Measurements from ENCODE around the gene C2orf74. TPM values are rescaled to one million over a fixed set of nuclear protein-coding genes. Genes with fewer than 3 reads are reported as not detected.

The C2orf74 gene
- total and polyA plus RNA-seq, 7 donors, result 7.1 to 16.6 (median 13.4) TPM

DNA sequence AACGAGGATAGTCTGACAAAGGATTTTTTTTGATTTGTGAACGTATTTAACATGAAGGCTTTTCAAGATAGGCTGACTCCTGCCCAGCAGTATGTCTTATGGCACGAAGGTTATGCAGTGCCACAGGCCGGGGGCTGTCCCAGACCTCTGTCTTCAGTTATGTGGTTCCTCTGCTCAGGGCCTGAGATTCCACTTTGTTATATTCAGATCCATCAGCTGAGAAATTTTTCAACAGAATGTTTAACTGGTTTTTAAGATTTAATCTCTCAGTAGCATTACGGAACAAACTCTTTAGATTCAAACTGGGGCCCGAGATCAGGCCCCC is 20.0 kb downstream of the C2orf74 start:
- ATAC-seq (no peak), DNase-seq (no peak)
- H3K9me3 ChIP-seq, result no peaks in the 10 kb centered on the region
- no peak overlapping the region for H3K4me3 ChIP-seq
- intact Hi-C loops (cut with DNase I), result loop anchor here in 1 of 2 donors (5.0 kb wide), 1 partner anchor 165 kb away; the partner anchor contains the start of genes PEX13 and PUS10
- H3K27ac ChIP-seq, result no peak overlapping the region
- WGBS, 3 donors, result 78 to 81% (median 80%) methylated on average over 6 of the region's 6 CpGs
- no peaks in the 10 kb centered on the region for H3K27me3 ChIP-seq (ENCODE audit: insufficient read depth in 3 of 3, low read length in 2 of 3)
- TF ChIP-seq, protein P1, sequence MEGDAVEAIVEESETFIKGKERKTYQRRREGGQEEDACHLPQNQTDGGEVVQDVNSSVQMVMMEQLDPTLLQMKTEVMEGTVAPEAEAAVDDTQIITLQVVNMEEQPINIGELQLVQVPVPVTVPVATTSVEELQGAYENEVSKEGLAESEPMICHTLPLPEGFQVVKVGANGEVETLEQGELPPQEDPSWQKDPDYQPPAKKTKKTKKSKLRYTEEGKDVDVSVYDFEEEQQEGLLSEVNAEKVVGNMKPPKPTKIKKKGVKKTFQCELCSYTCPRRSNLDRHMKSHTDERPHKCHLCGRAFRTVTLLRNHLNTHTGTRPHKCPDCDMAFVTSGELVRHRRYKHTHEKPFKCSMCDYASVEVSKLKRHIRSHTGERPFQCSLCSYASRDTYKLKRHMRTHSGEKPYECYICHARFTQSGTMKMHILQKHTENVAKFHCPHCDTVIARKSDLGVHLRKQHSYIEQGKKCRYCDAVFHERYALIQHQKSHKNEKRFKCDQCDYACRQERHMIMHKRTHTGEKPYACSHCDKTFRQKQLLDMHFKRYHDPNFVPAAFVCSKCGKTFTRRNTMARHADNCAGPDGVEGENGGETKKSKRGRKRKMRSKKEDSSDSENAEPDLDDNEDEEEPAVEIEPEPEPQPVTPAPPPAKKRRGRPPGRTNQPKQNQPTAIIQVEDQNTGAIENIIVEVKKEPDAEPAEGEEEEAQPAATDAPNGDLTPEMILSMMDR (IDR thresholded peaks at IDR 0.05), result no peak
- H3K36me3 ChIP-seq (ENCODE audit: insufficient read depth in 1 of 2, low read depth in 1 of 2), result peaks cover 21 to 79% of the 10 kb centered on the region in 2 donors
- H3K4me1 ChIP-seq, result peaks cover 27% of the 10 kb centered on the region

DNA sequence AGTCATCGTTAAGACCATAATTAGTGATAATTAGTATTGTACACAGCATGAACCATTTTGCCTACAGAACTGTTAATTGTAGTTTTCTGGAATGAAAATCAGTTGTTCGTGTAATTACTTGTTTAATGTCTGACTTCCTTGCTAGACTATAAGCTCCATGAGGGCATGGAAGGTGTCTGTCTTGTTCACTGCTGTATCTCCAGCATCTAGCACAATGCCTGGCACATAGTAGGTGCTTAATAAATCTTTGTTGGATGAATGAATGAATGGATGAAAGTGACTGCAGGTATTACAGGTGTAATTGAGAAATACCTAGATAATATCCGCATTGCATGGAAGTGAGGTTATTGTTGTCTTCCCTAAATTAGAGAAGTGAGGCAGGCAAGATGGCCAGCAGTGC is 21.8 kb downstream of the C2orf74 start:
- H3K9me3 ChIP-seq, result no peaks in the 10 kb centered on the region
- peaks cover 30 to 97% of the 10 kb centered on the region in 2 donors for H3K36me3 ChIP-seq (ENCODE audit: insufficient read depth in 1 of 2, low read depth in 1 of 2)
- H3K27ac ChIP-seq, result no peak overlapping the region
- ATAC-seq (no peak), DNase-seq (no peak)
- H3K4me1 ChIP-seq, result peaks cover 20% of the 10 kb centered on the region
- intact Hi-C loops (cut with DNase I), result loop anchor here in 1 of 2 donors (5.0 kb wide), 1 partner anchor 166 kb away; the partner anchor contains the start of genes PEX13 and PUS10
- no peak overlapping the region for H3K4me3 ChIP-seq
- TF ChIP-seq, protein P1 (IDR thresholded peaks at IDR 0.05), result no peak
- no peaks in the 10 kb centered on the region for H3K27me3 ChIP-seq (ENCODE audit: insufficient read depth in 3 of 3, low read length in 2 of 3)
- 93 to 96% (median 96%) methylated on average over 3 of the region's 3 CpGs for WGBS, 3 donors

DNA sequence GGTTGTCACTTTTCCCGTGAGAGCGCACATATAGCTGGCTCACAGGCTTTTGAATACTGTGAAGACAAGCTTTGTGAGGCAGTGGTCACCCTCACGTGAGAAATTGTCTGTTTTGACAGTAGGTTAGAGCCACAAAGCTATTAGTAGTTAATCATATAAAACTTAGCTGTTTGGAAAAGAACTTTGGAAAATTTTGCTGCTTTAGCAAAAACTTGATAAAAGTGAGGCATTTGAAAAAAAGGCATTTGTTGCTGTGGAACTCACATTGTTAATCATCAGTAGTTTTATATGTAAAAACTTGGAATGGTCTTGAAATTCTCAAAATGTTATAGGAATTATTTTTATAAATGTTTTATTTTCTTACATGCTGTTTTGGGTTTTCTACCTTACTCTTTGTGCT is 22.3 kb downstream of the C2orf74 start:
- Histone ChIP-seq H3K36me3 (ENCODE audit: insufficient read depth in 1 of 2, low read depth in 1 of 2) (peaks cover 30 to 99% of the 10 kb centered on the region in 2 donors), H3K9me3 (no peaks in the 10 kb centered on the region), H3K27me3 (ENCODE audit: insufficient read depth in 3 of 3, low read length in 2 of 3) (no peaks in the 10 kb centered on the region), H3K27ac (no peak overlapping the region), H3K4me1 (peaks cover 15% of the 10 kb centered on the region), H3K4me3 (no peak overlapping the region)
- 88 to 93% (median 90%) methylated on average over 3 of the region's 3 CpGs for WGBS, 3 donors
- DNase-seq, result no peak
- ATAC-seq, result no peak
- intact Hi-C loops (cut with DNase I), result loop anchor here in 1 of 2 donors (5.0 kb wide), 1 partner anchor 167 kb away; the partner anchor contains the start of genes PEX13 and PUS10
- TF ChIP-seq, protein P1 (IDR thresholded peaks at IDR 0.05), result no peak

DNA sequence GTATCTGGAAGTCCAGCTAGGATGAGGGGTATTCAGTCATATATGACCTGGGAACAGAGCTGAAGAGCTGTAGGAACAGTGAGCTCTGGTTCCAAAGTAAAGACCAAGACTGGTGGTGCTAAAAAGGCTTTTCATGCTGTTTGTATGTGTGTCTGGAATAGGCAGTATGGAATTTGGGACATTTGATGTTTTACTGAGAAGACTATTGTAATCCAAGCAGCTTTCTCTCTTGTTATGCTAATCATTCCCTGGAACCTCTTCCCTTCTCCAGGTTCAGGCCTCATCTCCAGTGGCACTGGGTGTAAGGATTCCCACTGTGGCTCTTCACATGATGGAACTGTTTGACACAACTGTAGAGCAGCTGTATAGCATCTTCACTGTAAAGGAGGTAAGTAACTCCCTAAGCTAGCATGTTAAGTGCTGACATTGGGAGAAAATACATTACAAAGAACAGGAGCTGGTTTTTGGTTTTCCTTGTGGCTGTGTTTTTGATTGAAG is 23.3 kb downstream of the C2orf74 start:
- peaks cover 5% of the 10 kb centered on the region for H3K4me1 ChIP-seq
- H3K27ac ChIP-seq, result no peak overlapping the region
- no peak overlapping the region for H3K4me3 ChIP-seq
- TF ChIP-seq, protein P1 (IDR thresholded peaks at IDR 0.05), result no peak
- H3K36me3 ChIP-seq (ENCODE audit: insufficient read depth in 1 of 2, low read depth in 1 of 2), result peaks cover 28 to 100% of the 10 kb centered on the region in 2 donors
- ATAC-seq (no peak), DNase-seq (no peak)
- intact Hi-C loops (cut with DNase I), result no loop called here
- no peaks in the 10 kb centered on the region for H3K9me3 ChIP-seq
- no peaks in the 10 kb centered on the region for H3K27me3 ChIP-seq (ENCODE audit: insufficient read depth in 3 of 3, low read length in 2 of 3)

DNA sequence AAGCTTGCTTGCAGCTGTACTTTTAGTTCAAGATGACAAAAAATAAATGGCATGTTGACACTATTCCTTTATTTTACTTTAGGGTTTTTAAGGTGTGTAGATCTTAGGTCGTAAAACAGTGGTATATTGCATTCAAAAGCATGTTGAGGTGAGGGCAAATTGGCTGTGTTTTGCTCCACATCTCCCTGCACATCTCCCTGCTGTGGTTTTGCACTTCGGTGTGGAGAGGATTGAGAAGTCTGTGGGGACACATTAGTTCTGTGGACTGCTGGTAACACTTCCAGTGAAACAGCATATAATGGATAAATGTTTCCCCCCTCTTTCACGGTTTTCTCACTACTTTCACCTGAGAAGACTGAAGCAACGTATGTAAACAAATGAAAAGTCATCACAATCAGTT is 25.1 kb downstream of the C2orf74 start:
- DNase-seq (no peak), ATAC-seq (no peak)
- Histone ChIP-seq H3K4me1 (no peaks in the 10 kb centered on the region), H3K9me3 (no peaks in the 10 kb centered on the region), H3K4me3 (no peak overlapping the region), H3K36me3 (ENCODE audit: insufficient read depth in 1 of 2, low read depth in 1 of 2) (peaks cover 22 to 100% of the 10 kb centered on the region in 2 donors), H3K27ac (no peak overlapping the region), H3K27me3 (ENCODE audit: insufficient read depth in 3 of 3, low read length in 2 of 3) (no peaks in the 10 kb centered on the region)
- intact Hi-C loops (cut with DNase I), result no loop called here
- TF ChIP-seq, protein P1 (IDR thresholded peaks at IDR 0.05), result no peak
- 82 to 90% (median 87%) methylated on average over 4 of the region's 4 CpGs for WGBS, 3 donors

Measured in psoas muscle (tissue), 8 donors.